NCI-H82 treated with DMSO at 0.1 percent for 48 hours (cell line): ENCODE measurements around the gene ARNT2.

Source experiments
- DNase-seq: peaks from one replicate; lab custom pipeline; 2025; ENCODE audit not compliant: unreplicated experiment; lab: John Stamatoyannopoulos, UW

Gene ARNT2

DNA sequence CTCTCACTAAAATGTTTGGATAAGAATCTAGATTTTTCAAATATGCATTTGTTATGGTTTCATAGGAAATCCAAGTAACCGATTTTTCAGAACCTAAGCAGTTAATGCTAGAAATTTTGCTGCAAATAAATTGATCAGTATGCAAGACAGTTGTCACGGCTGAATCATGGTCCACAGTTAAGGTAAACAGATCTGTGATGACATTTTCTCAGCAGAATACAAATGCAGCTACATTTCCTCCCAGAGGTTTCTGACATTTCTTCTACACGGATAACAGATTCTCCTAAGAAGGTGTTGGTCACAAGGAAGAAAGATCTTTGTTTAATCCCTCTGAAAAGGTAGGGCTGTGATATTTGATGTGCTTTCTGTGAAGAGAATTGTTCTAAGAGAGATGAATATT, 36.9 kb downstream of the ARNT2 start:
- no peak for DNase-seq

- DNase-seq: no peak
Observed at GRCh38 chr15:80441714-80442113, 37.5 kb downstream of the ARNT2 start.

GRCh38 chr15:80442728-80443403, 38.7 kb downstream of the ARNT2 start:
- no peak for DNase-seq

- no peak for DNase-seq
Observed at GRCh38 chr15:80444680-80445251, 40.6 kb downstream of the ARNT2 start.

GRCh38 chr15:80445300-80446041, 41.3 kb downstream of the ARNT2 start:
- no peak for DNase-seq

DNA sequence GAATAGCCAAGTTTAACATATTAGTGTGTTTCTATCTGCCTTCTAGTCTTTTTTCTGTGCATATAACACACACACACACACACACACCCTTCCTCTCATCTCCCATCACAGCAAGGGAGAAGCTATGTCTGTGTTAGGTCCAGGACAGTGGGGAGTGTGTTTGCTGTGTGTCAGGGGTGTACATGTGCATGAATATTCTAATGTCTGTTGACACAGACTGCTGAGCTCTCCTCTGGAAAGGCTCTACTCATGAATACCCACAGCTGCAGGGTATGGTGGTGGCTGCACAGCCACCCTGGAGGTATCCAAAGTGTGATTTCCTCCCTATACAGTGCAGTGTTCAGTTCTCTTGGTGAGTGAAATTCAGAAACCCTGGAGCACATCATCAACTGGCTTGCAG, 42.9 kb downstream of the ARNT2 start:
- no peak for DNase-seq

DNA sequence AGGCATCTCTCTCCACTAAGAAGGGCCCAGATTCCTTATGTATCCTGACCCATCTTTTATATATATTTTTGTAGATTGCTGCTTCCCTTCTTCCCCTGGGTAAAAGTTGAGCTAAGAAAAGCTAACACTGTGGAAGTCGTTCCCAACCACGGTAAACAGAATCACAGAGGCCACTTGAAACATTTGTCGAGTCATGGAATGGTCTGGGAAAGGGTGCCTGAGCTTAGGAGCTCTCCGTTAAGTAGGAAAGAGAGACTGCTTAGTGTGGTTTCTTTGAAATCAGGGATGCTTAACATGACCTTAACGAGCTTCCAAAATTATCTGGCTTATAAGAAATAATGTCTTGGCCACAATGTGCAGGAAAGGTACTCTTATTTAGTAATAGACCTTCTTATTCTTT, 45.6 kb downstream of the ARNT2 start:
- DNase-seq: no peak

- no peak for DNase-seq
Observed at GRCh38 chr15:80450811-80451321, 46.7 kb downstream of the ARNT2 start.

DNA sequence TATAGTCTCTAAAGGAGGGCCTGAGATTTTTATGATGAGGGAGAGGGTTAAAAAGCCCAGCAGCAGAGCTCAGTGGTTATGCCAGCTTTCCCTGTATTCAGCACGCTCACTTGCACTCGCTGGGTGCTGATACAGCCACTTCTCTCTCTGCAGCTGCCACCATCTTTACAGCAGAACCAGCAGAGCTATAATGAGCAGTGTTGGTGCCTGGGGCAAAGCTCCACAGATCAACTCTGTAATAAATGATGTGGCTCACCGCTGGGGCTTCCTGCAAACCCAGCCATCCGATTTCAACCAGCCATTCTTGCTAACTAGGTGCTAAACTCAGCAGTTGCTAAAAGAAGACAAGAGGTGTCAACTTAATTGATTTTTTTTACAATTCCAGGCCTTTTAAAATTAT, 48.0 kb downstream of the ARNT2 start:
- DNase-seq: no peak

GRCh38 chr15:80455051-80455648, 51.0 kb downstream of the ARNT2 start:
- DNase-seq: no peak

DNA sequence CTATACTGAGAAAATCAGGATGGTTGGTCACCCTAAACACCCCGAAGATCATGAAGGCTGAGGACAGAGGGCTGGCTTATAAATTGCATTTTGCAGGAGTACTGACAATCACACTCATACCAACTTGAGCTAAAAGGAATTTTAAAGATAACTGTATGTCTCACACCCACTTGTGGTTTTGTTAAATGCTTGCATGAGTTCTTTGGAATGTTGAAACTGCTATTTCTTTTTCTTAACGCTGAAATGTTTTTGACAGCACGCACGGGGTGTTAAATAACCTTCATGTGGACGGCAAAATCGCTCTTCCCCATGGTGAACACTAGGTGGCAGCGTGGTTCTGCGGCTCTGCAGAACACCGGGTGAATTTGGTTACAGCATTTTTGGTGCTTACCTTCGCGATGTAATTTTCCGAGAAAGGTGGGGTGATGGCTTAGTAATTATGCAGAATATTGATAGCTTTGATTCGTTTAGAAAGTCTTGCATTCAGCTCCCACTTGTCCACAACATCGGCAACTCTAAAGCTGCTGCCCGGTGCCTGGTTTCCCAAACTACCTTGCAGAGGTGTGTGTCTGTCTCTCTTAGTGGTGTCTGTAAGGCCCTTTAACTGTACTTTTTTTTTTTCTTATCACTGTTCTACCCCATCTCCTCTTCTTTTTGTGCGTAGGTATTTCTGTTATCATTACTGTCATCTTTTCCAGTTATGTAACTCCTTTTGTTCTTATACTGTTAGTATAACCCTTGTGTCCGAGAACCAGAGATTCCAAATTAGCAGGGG, 51.7 kb downstream of the ARNT2 start:
- DNase-seq: peak; percentile 15

- no peak for DNase-seq
Observed at GRCh38 chr15:80456517-80457492, 52.6 kb downstream of the ARNT2 start.

DNA sequence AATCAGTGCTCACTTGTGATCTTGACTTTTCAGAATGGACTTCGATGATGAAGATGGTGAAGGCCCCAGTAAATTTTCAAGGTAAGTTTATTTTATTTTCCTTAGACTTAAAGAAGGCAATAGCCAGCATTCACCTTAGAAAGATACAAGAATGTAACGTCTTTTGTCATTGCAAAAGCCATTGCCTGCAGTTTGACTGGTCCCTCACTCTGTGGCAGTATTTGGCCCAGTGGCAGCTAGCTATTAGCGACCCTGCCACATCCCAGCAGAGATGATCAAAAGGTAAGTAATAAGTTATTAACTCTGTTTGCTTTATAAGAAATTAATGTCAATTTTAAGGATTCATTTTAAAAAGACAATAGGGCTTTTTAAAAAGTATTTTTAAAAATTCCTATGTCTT, 53.7 kb downstream of the ARNT2 start:
- DNase-seq: no peak

- no peak for DNase-seq
Observed at GRCh38 chr15:80458580-80458979, 54.4 kb downstream of the ARNT2 start.

GRCh38 chr15:80459380-80459779, 55.2 kb downstream of the ARNT2 start:
- DNase-seq: no peak

DNA sequence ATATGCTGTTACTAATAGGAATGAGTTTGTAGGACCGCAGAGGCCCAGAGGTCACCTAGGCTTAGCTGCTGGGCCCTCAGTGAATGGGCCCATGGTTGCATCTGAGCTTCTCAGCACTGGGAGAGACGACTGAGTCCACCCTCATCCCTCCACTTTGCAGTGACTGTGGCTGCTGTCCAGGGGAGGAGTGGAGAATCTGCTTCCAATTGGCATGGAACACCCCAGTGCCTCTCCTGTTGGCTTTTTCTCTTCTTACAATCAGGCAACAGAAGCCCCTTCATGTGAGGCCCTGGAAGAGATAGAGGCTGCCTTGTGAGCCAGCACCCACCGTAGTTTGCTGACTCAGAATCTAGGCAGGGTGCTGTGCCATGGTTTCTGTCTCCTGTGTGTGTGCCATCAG, 55.6 kb downstream of the ARNT2 start:
- DNase-seq: no peak

DNA sequence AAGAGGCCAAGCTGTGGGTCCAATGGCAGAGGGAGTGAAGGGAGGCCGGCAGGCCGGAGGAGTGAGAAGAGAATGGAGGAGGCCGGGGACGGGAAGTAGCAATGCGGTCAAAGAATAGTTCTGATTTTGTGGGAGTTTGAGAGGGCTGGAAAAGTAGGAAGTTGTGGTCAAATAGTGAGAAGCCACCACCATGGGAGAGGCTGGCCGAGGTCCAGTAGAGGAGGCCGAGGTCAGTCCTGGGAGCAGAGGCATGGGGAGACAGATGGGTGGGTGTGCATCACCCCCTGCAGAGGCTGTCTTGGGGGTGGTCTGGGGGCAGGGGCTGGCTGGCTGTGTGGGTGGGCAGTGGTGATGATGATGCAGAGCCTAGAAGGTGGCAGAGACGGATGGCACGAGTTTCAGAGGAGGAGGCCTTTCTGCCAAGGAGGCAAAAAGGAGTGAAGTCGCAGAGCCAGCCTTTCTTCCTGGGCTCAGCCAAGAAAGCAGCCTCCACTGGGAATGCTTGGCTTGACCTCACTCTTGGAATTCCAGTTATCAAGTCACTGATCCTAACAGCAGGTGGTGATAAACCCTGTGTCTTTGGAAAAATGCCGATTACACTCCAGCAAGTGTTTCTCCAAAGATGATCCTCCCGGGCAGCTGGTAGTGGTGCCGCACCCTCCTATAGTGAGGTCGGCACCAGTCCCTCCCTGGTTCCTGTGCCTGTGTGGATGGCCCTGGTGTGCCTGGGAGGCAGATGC, 57.3 kb downstream of the ARNT2 start:
- no peak for DNase-seq

DNA sequence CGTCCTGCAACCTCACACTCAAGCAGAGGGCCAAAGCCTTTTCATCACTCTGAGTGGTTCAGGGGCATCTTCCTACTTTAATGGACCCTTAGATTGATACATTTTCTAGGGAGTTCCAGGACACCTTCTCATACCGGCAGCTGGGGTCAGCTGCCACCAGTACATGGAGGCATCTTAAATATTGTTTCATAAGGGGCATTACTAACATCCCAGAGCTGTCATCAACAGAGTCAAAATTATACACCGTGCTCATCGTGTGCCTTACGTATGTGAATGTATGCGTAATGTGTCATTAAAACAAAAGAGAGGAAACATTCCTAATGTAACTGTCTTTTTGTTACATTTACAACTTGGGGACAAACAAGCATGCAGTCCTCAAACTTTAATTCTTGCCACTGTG, 57.9 kb downstream of the ARNT2 start:
- DNase-seq: no peak

DNA sequence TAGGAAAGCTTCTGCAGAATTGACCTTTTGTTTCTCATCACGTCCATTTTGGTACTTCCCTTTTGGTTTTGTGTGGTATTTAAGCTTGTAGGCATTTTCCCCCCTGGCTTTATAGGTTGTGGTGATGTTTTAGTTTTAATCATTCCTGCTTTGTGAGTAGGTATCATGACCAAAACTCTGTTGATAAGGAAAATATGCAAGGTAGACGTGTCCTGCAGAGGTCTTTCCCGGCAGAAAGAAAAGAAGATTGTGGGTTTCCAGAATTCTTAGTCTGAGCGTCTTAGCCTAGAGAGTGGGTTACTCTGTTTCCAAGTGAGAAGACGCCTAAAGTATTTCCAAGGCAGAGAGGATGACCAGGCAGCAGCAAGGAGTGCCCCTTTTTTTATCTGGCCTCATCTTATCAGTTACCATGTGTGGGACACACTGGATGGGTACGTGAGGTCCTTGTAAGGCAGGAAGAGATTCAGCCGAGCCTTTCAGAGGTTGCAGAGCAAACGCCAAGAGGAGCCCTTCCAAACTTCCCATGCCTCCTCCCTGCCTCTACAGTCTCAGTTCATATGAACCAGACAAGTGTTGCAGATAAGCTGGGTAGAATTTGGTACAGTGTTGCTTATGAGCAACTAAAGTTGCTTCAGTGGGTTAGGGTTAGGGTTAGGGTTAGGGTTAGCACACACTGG, 58.8 kb downstream of the ARNT2 start:
- no peak for DNase-seq
